H1 (cell line): Measurements from ENCODE around the gene SCYGR1. TPM values are rescaled to one million over a fixed set of nuclear protein-coding genes. Genes with fewer than 3 reads are reported as not detected.

Experiments used
- CTCF ChIA-PET: fragments of 300-600 bp; sonication (Branson Sonifier 250); formaldehyde crosslinking; loops from one replicate; lab custom pipeline; 2021; ENCODE audit not compliant: partially characterized antibody; lab: Charles Lee
- POLR2A ChIA-PET: fragments of 300-600 bp; sonication (Branson Sonifier 250); formaldehyde crosslinking; loops from one replicate; lab custom pipeline; 2021; ENCODE audit warnings: inconsistent platforms; ENCODE audit not compliant: partially characterized antibody; lab: Charles Lee
- DNase-seq, 2 experiments: peaks; one replicate each; pipeline versions ENCODE4 v3.0.0 to v3.0.0-alpha.2; 2010 to 2022; ENCODE audit warnings: low spot score in 2 of 2, low read depth in 1 of 2, mixed read lengths in 1 of 2
- FAIRE-seq: peaks from 2 replicates; lab custom pipeline; 2011; peaks lifted over from hg19 to GRCh38; lab: Jason Lieb, UNC
- H2AFZ ChIP-seq: 2 replicates; pipeline ENCODE4 v1.8.1; 2012; ENCODE audit warnings: low read length, inconsistent platforms
- H2AK5ac ChIP-seq: 2 replicates; pipeline ENCODE4 v1.6.1; 2013; ENCODE audit warnings: low read depth, low read length
- H2BK120ac ChIP-seq: replicated peaks from 2 replicates; pipeline ENCODE3; 2013; ENCODE audit warnings: low read depth, low read length, inconsistent platforms
- H2BK12ac ChIP-seq: 2 replicates; pipeline ENCODE4 v1.6.1; 2013; ENCODE audit warnings: low read depth, low read length
- H2BK15ac ChIP-seq: 2 replicates; pipeline ENCODE4 v1.6.1; 2013; ENCODE audit warnings: low read length
- H2BK20ac ChIP-seq: 2 replicates; pipeline ENCODE4 v1.6.1; 2013; ENCODE audit warnings: low read length
- H2BK5ac ChIP-seq: 2 replicates; pipeline ENCODE4 v1.6.1; 2013; ENCODE audit warnings: low read depth, low read length
- H3K14ac ChIP-seq: 2 replicates; pipeline ENCODE4 v1.6.1; 2013; ENCODE audit warnings: inconsistent platforms; ENCODE audit not compliant: insufficient read length
- H3K18ac ChIP-seq: 2 replicates; pipeline ENCODE4 v1.6.1; 2013; ENCODE audit warnings: low read length; ENCODE audit errors: extremely low read depth
- H3K23ac ChIP-seq: 2 replicates; pipeline ENCODE4 v1.6.1; 2013; ENCODE audit warnings: inconsistent platforms; ENCODE audit not compliant: insufficient read length
- H3K23me2 ChIP-seq: 2 replicates; pipeline ENCODE4 v1.6.1; 2013; ENCODE audit warnings: low read depth, low read length
- H3K27ac ChIP-seq: 2 replicates; pipeline ENCODE4 v1.6.1; 2011; ENCODE audit warnings: low read depth, low read length, inconsistent platforms
- H3K27me3 ChIP-seq, 4 experiments: replicated peaks in 1 of 4; 1 replicate in 1 of 4; 2 replicates in 3 of 4; pipeline versions ENCODE4 v1.6.1 to v1.8.1; 2011 to 2013; ENCODE audit warnings: low read length in 3 of 4, mild to moderate bottlenecking in 3 of 4, inconsistent platforms in 2 of 4, mixed read lengths in 2 of 4, moderate library complexity in 1 of 4; ENCODE audit not compliant: control insufficient read depth in 3 of 4, insufficient read depth in 3 of 4; ENCODE audit errors: extremely low read depth in 1 of 4
- H3K36me3 ChIP-seq, 4 experiments: 2 replicates each; pipeline versions ENCODE4 v1.6.1 to v1.8.1; 2011 to 2013; ENCODE audit warnings: mild to moderate bottlenecking in 4 of 4, low read length in 3 of 4, moderate library complexity in 2 of 4, control low read depth in 1 of 4, inconsistent platforms in 1 of 4; ENCODE audit not compliant: insufficient read depth in 4 of 4, control insufficient read depth in 2 of 4
- H3K4ac ChIP-seq: replicated peaks from 2 replicates; pipeline ENCODE3; 2013; ENCODE audit warnings: low read length, low read depth, mixed read lengths, inconsistent platforms; ENCODE audit not compliant: insufficient read length
- H3K4me1 ChIP-seq, 4 experiments: replicated peaks in 1 of 4; 1 replicate in 1 of 4; 2 replicates in 3 of 4; pipeline versions ENCODE4 v1.6.1 to v1.8.1; 2011 to 2013; ENCODE audit warnings: low read length in 3 of 4, inconsistent platforms in 2 of 4, mixed read lengths in 1 of 4; ENCODE audit not compliant: insufficient read depth in 4 of 4, control insufficient read depth in 3 of 4
- H3K4me2 ChIP-seq, 2 experiments: 2 replicates each; pipeline versions ENCODE4 v1.6.1 to v1.8.1; 2011 to 2013; ENCODE audit warnings: low read depth in 2 of 2, low read length in 2 of 2, control low read depth in 1 of 2, inconsistent platforms in 1 of 2, mild to moderate bottlenecking in 1 of 2; ENCODE audit not compliant: insufficient read depth in 1 of 2
- H3K4me3 ChIP-seq, 4 experiments: fragments of 200-600, 300-600 bp in 1 of 4; sonication (generic), shearing (Covaris generic), sonication (Bioruptor Twin) in 1 of 4; 2 replicates each; pipeline versions ENCODE4 v1.5.1 to v1.8.1; 2011 to 2016; ENCODE audit warnings: low read length in 4 of 4, low read depth in 3 of 4, control low read depth in 2 of 4, inconsistent platforms in 2 of 4, mild to moderate bottlenecking in 2 of 4, mixed read lengths in 1 of 4, moderate library complexity in 1 of 4; ENCODE audit not compliant: insufficient read depth in 2 of 4; ENCODE audit errors: extremely low read depth in 1 of 4
- H3K56ac ChIP-seq: replicated peaks from 2 replicates; pipeline ENCODE3; 2013; ENCODE audit warnings: low read depth, mild to moderate bottlenecking, mixed read lengths, low read length, inconsistent platforms; ENCODE audit not compliant: insufficient read length
- H3K79me1 ChIP-seq: 2 replicates; pipeline ENCODE4 v1.6.1; 2013; ENCODE audit warnings: low read depth, low read length, control low read depth
- H3K79me2 ChIP-seq, 2 experiments: 2 replicates each; pipeline versions ENCODE4 v1.6.1 to v1.8.1; 2012 to 2013; ENCODE audit warnings: low read length in 2 of 2, mild to moderate bottlenecking in 2 of 2, inconsistent platforms in 1 of 2; ENCODE audit not compliant: insufficient read depth in 2 of 2, control insufficient read depth in 1 of 2
- H3K9ac ChIP-seq, 4 experiments: replicated peaks in 1 of 4; 1 replicate in 1 of 4; 2 replicates in 3 of 4; pipeline versions ENCODE4 v1.6.1 to v1.8.1; 2011 to 2013; ENCODE audit warnings: low read depth in 3 of 4, low read length in 3 of 4, control low read depth in 2 of 4, mild to moderate bottlenecking in 2 of 4, moderate library complexity in 2 of 4, inconsistent platforms in 1 of 4; ENCODE audit errors: extremely low read depth in 1 of 4
- H3K9me3 ChIP-seq, 2 experiments: 2 replicates each; pipeline versions ENCODE4 v1.6.1 to v1.8.1; 2012 to 2013; ENCODE audit warnings: mild to moderate bottlenecking in 2 of 2, moderate library complexity in 2 of 2, control low read depth in 1 of 2, inconsistent platforms in 1 of 2, low read depth in 1 of 2, low read length in 1 of 2, mixed read lengths in 1 of 2; ENCODE audit not compliant: insufficient read depth in 2 of 2
- H4K20me1 ChIP-seq, 2 experiments: replicated peaks in 1 of 2; 2 replicates each; pipeline versions ENCODE3 to v1.8.1; 2011 to 2013; ENCODE audit warnings: inconsistent platforms in 2 of 2, low read length in 2 of 2, mild to moderate bottlenecking in 1 of 2; ENCODE audit not compliant: insufficient read depth in 2 of 2, control insufficient read depth in 1 of 2
- H4K5ac ChIP-seq: 2 replicates; pipeline ENCODE4 v1.6.1; 2013; ENCODE audit warnings: low read length, low read depth, mixed read lengths, inconsistent platforms; ENCODE audit not compliant: insufficient read length
- H4K8ac ChIP-seq: 2 replicates; pipeline ENCODE4 v1.8.0; 2013; ENCODE audit warnings: mild to moderate bottlenecking, moderate library complexity, low read length, inconsistent platforms; ENCODE audit not compliant: insufficient read depth; ENCODE audit errors: extremely low read depth
- H4K91ac ChIP-seq: replicated peaks from 2 replicates; pipeline ENCODE3; 2013; ENCODE audit warnings: low read length, mixed read lengths, inconsistent platforms; ENCODE audit not compliant: insufficient read length
- ATF2 ChIP-seq: IDR thresholded peaks from 2 replicates; pipeline ENCODE4 v1.6.1; 2012; ENCODE audit warnings: low read length, inconsistent platforms
- BRCA1 ChIP-seq: IDR thresholded peaks from 2 replicates; pipeline ENCODE4 v1.6.1; 2012; ENCODE audit warnings: low read depth, low read length, improper control_type of control experiment
- CTBP2 ChIP-seq: IDR thresholded peaks from 2 replicates; pipeline ENCODE4 v1.7.0; 2011; ENCODE audit warnings: borderline replicate concordance, mild to moderate bottlenecking, moderate library complexity, mixed read lengths, low read length; ENCODE audit not compliant: insufficient read depth, insufficient read length
- JUN ChIP-seq: IDR thresholded peaks from 2 replicates; pipeline ENCODE4 v1.6.1; 2011; ENCODE audit warnings: low read depth, mild to moderate bottlenecking, improper control_type of control experiment, low read length
- RFX5 ChIP-seq: IDR thresholded peaks from 2 replicates; pipeline ENCODE4 v1.6.1; 2011; ENCODE audit warnings: low read depth, low read length, improper control_type of control experiment, borderline replicate concordance
- SP1 ChIP-seq: IDR thresholded peaks from 2 replicates; pipeline ENCODE4 v1.6.1; 2011; ENCODE audit warnings: low read depth, low read length
- SP2 ChIP-seq: IDR thresholded peaks from 2 replicates; pipeline ENCODE4 v1.6.1; 2012; ENCODE audit warnings: mild to moderate bottlenecking, low read length, inconsistent platforms
- TAF7 ChIP-seq: optimal IDR thresholded peaks from 2 replicates; pipeline ENCODE3; 2011; ENCODE audit warnings: low read depth, mild to moderate bottlenecking, inconsistent platforms, low read length, moderate library complexity, borderline replicate concordance
- TBP ChIP-seq: IDR thresholded peaks from 2 replicates; pipeline ENCODE4 v1.6.1; 2011; ENCODE audit warnings: low read depth, low read length, improper control_type of control experiment
- WGBS, 2 experiments: shearing (Covaris generic) in 1 of 2; methylation state at CpG; one replicate each; pipeline versions ENCODE4 v1.1.6 to v1.1.7; 2013 to 2015; ENCODE audit warnings: low lambda C conversion rate in 2 of 2, mixed read lengths in 2 of 2, inconsistent platforms in 1 of 2, low coverage in 1 of 2, missing lambda C conversion rate in 1 of 2; ENCODE audit not compliant: insufficient replicate concordance in 2 of 2, insufficient coverage in 1 of 2, insufficient read length in 1 of 2; ENCODE audit errors: extremely low coverage in 1 of 2, missing lambda C conversion rate in 1 of 2; 5-methylcytosine and 5-hydroxymethylcytosine counted together
- polyA plus RNA-seq, 7 experiments: library from polyadenylated mRNA; depleted of rRNA in 3 of 7; stranded (reverse) in 5 of 7; unstranded in 2 of 7; fragments of >200 nt in 5 of 7; fragments of 200-250 nt in 2 of 7; gene quantifications; 1 replicate in 5 of 7; 2 replicates in 1 of 7; 4 replicates in 1 of 7; pipeline versions ENCODE4 v1.2.1 to v1.2.3, GENCODE V29; 2011 to 2013; ENCODE audit warnings: missing spikeins in 2 of 7, mixed read lengths in 2 of 7
- total RNA-seq: library from RNA; stranded (reverse); fragmentation: NEBNext Ultra II Directional; extraction: Animal tissue kit (Norgen Biotek cat#: 25700); gene quantifications from 2 replicates; pipeline ENCODE4 v1.2.1, GENCODE V29; 2021
- TF ChIP-seq, protein P1 (sequence below), 3 experiments: IDR thresholded peaks; 1 replicate in 2 of 3; 2 replicates in 1 of 3; pipeline versions ENCODE4 v1.5.1 to v1.6.1; 2011; ENCODE audit warnings: low read length in 3 of 3, mild to moderate bottlenecking in 3 of 3, inconsistent platforms in 2 of 3, low read depth in 1 of 3, moderate library complexity in 1 of 3; ENCODE audit not compliant: insufficient read depth in 1 of 3; ENCODE audit errors: control extremely low read depth in 1 of 3

The SCYGR1 gene
- total and polyA plus RNA-seq, 2 of the 8 experiments (the other 6 are each of a cell fraction or from before 2014, with no cell fraction given): not detected

DNA sequence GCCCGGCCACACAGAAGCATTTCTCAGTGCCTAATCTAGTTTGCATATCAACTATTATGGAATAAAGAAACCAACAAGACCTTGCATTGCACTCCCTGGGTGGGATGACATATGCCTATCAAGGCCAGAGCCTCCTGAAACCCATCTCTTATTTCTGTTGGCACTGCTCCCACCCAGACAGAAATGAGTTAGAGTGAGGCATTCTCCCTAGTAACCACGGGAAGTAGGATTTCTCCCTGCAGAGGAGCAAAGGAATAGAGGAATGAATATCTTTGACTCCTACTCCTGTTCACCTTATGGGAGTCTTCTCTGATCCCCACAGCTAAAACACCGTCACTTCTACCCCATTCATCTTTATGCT lies 24.2 kb upstream of the SCYGR1 start:
- H3K23me2 ChIP-seq: no peaks in the 10 kb centered on the region
- no peak overlapping the region for H3K18ac ChIP-seq
- no peak overlapping the region for H3K4me2 ChIP-seq
- H3K4me3 ChIP-seq: no peak overlapping the region
- H2BK5ac ChIP-seq: no peak overlapping the region
- TF ChIP-seq, protein P1, sequence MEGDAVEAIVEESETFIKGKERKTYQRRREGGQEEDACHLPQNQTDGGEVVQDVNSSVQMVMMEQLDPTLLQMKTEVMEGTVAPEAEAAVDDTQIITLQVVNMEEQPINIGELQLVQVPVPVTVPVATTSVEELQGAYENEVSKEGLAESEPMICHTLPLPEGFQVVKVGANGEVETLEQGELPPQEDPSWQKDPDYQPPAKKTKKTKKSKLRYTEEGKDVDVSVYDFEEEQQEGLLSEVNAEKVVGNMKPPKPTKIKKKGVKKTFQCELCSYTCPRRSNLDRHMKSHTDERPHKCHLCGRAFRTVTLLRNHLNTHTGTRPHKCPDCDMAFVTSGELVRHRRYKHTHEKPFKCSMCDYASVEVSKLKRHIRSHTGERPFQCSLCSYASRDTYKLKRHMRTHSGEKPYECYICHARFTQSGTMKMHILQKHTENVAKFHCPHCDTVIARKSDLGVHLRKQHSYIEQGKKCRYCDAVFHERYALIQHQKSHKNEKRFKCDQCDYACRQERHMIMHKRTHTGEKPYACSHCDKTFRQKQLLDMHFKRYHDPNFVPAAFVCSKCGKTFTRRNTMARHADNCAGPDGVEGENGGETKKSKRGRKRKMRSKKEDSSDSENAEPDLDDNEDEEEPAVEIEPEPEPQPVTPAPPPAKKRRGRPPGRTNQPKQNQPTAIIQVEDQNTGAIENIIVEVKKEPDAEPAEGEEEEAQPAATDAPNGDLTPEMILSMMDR (IDR thresholded peaks at IDR 0.05; ENCODE audit: control extremely low read depth in 1 of 3, insufficient read depth in 1 of 3, low read depth in 1 of 3, low read length in 3 of 3): no peak
- no peak for TF ChIP-seq BRCA1
- TF ChIP-seq SP2: no peak
- no peak for TF ChIP-seq TBP
- no peak for TF ChIP-seq SP1
- TF ChIP-seq TAF7: no peak
- no peak for TF ChIP-seq RFX5
- no peak for TF ChIP-seq CTBP2
- TF ChIP-seq JUN: no peak
- no peak for TF ChIP-seq ATF2
- H2AK5ac ChIP-seq: no peak overlapping the region
- H2BK12ac ChIP-seq: no peak overlapping the region
- no peak overlapping the region for H3K56ac ChIP-seq
- no peak overlapping the region for H3K27ac ChIP-seq
- DNase-seq (no peak), FAIRE-seq (no peak)
- no peaks in the 10 kb centered on the region for H3K36me3 ChIP-seq
- H3K23ac ChIP-seq: no peak overlapping the region
- H3K4me1 ChIP-seq: no peaks in the 10 kb centered on the region
- ChIA-PET POLR2A (no interaction called here), CTCF (interaction anchor here (1.1 to 2.1 kb wide), 2 partner anchors 10 to 354 kb away, joined by 3 to 7 read pairs; no protein-coding TSS in a partner anchor)
- no peak overlapping the region for H3K9ac ChIP-seq
- no peaks in the 10 kb centered on the region for H4K20me1 ChIP-seq
- no peak overlapping the region for H3K4ac ChIP-seq
- no peaks in the 10 kb centered on the region for H3K27me3 ChIP-seq
- no peak overlapping the region for H2BK15ac ChIP-seq
- H4K91ac ChIP-seq: no peak overlapping the region
- H3K14ac ChIP-seq: no peak overlapping the region
- H2BK20ac ChIP-seq: no peak overlapping the region
- H2BK120ac ChIP-seq: no peak overlapping the region
- H3K79me1 ChIP-seq: no peaks in the 10 kb centered on the region
- H2AFZ ChIP-seq: no peak overlapping the region
- H3K79me2 ChIP-seq: no peaks in the 10 kb centered on the region
- no peaks in the 10 kb centered on the region for H3K9me3 ChIP-seq
- H4K8ac ChIP-seq: no peak overlapping the region
- 89% methylated on average over 3 of the region's 3 CpGs; no CpG with 5 or more reads in 1 of the 2 experiments for WGBS, 2 experiments
- H4K5ac ChIP-seq: no peak overlapping the region
